ENCODE results near the gene STX8. TPM values are rescaled to one million over a fixed set of nuclear protein-coding genes. Genes with fewer than 3 reads are reported as not detected.

The STX8 gene
- total RNA-seq, 2 experiments from 2014 or later = 50.8 to 59.9 TPM

- no peak for DNase-seq
- H3K4me1 Mint-ChIP-seq = no peaks in the 10 kb centered on the region
- no peak overlapping the region for H3K27ac Mint-ChIP-seq
- no peaks in the 10 kb centered on the region for H3K27me3 Mint-ChIP-seq
- peaks cover 37% of the 10 kb centered on the region for H3K36me3 Mint-ChIP-seq
- peaks cover 4% of the 10 kb centered on the region for H3K9me3 Mint-ChIP-seq
- no peak overlapping the region for H3K4me3 Mint-ChIP-seq
Observed at GRCh38 chr17:9421525-9421924, 154.1 kb downstream of the STX8 start.

GRCh38 chr17:9419932-9420453, 155.6 kb downstream of the STX8 start:
- no peak overlapping the region for H3K4me3 Mint-ChIP-seq
- H3K36me3 Mint-ChIP-seq = peaks cover 37% of the 10 kb centered on the region
- H3K9me3 Mint-ChIP-seq = peaks cover 4% of the 10 kb centered on the region
- DNase-seq = no peak
- H3K4me1 Mint-ChIP-seq = no peaks in the 10 kb centered on the region
- H3K27ac Mint-ChIP-seq = no peak overlapping the region
- H3K27me3 Mint-ChIP-seq = no peaks in the 10 kb centered on the region

- no peak for DNase-seq
- Mint-ChIP-seq H3K4me3 (no peak overlapping the region), H3K27ac (no peak overlapping the region), H3K4me1 (no peaks in the 10 kb centered on the region), H3K36me3 (peaks cover 7% of the 10 kb centered on the region), H3K27me3 (no peaks in the 10 kb centered on the region), H3K9me3 (peaks cover 2% of the 10 kb centered on the region)
Observed at GRCh38 chr17:9414471-9414870, 161.1 kb downstream of the STX8 start.

- Mint-ChIP-seq H3K9me3 (no peaks in the 10 kb centered on the region), H3K4me3 (no peak overlapping the region), H3K27ac (no peak overlapping the region), H3K4me1 (no peaks in the 10 kb centered on the region), H3K36me3 (peaks cover 2% of the 10 kb centered on the region), H3K27me3 (no peaks in the 10 kb centered on the region)
- DNase-seq = no peak
Observed at GRCh38 chr17:9410737-9411136, 164.9 kb downstream of the STX8 start.

GRCh38 chr17:9410301-9410700, 165.3 kb downstream of the STX8 start:
- H3K27ac Mint-ChIP-seq = no peak overlapping the region
- DNase-seq = no peak
- no peaks in the 10 kb centered on the region for H3K4me1 Mint-ChIP-seq
- no peak overlapping the region for H3K4me3 Mint-ChIP-seq
- H3K36me3 Mint-ChIP-seq = peaks cover 2% of the 10 kb centered on the region
- H3K27me3 Mint-ChIP-seq = no peaks in the 10 kb centered on the region
- H3K9me3 Mint-ChIP-seq = no peaks in the 10 kb centered on the region

GRCh38 chr17:9409878-9410277, 165.7 kb downstream of the STX8 start:
- no peaks in the 10 kb centered on the region for H3K27me3 Mint-ChIP-seq
- no peaks in the 10 kb centered on the region for H3K9me3 Mint-ChIP-seq
- H3K27ac Mint-ChIP-seq = no peak overlapping the region
- H3K4me1 Mint-ChIP-seq = no peaks in the 10 kb centered on the region
- no peak overlapping the region for H3K4me3 Mint-ChIP-seq
- no peak for DNase-seq
- H3K36me3 Mint-ChIP-seq = peaks cover 4% of the 10 kb centered on the region

- Mint-ChIP-seq H3K4me3 (no peak overlapping the region), H3K4me1 (no peaks in the 10 kb centered on the region), H3K9me3 (no peaks in the 10 kb centered on the region), H3K27ac (no peak overlapping the region), H3K36me3 (peaks cover 5% of the 10 kb centered on the region), H3K27me3 (no peaks in the 10 kb centered on the region)
- no peak for DNase-seq
Observed at GRCh38 chr17:9408868-9409829, 166.5 kb downstream of the STX8 start.

- H3K4me3 Mint-ChIP-seq = no peak overlapping the region
- no peak for DNase-seq
- H3K27ac Mint-ChIP-seq = no peak overlapping the region
- H3K36me3 Mint-ChIP-seq = peaks cover 3% of the 10 kb centered on the region
- no peaks in the 10 kb centered on the region for H3K9me3 Mint-ChIP-seq
- H3K27me3 Mint-ChIP-seq = no peaks in the 10 kb centered on the region
- H3K4me1 Mint-ChIP-seq = no peaks in the 10 kb centered on the region
Observed at GRCh38 chr17:9408381-9408780, 167.2 kb downstream of the STX8 start.

- Mint-ChIP-seq H3K36me3 (peaks cover 3% of the 10 kb centered on the region), H3K27ac (no peak overlapping the region), H3K4me3 (no peak overlapping the region), H3K4me1 (no peaks in the 10 kb centered on the region), H3K27me3 (no peaks in the 10 kb centered on the region), H3K9me3 (no peaks in the 10 kb centered on the region)
- DNase-seq = no peak
Observed at GRCh38 chr17:9406046-9406606, 169.5 kb downstream of the STX8 start.

- no peak overlapping the region for H3K27ac Mint-ChIP-seq
- H3K4me3 Mint-ChIP-seq = no peak overlapping the region
- no peaks in the 10 kb centered on the region for H3K9me3 Mint-ChIP-seq
- H3K27me3 Mint-ChIP-seq = no peaks in the 10 kb centered on the region
- DNase-seq = no peak
- H3K4me1 Mint-ChIP-seq = no peaks in the 10 kb centered on the region
- H3K36me3 Mint-ChIP-seq = peaks cover 10% of the 10 kb centered on the region
Observed at GRCh38 chr17:9403257-9403656, 172.4 kb downstream of the STX8 start.

- Mint-ChIP-seq H3K36me3 (peaks cover 10% of the 10 kb centered on the region), H3K4me3 (no peak overlapping the region), H3K9me3 (no peaks in the 10 kb centered on the region), H3K27me3 (no peaks in the 10 kb centered on the region), H3K4me1 (no peaks in the 10 kb centered on the region), H3K27ac (no peak overlapping the region)
- peak; percentile 8 for DNase-seq
Observed at GRCh38 chr17:9402590-9403199, 172.9 kb downstream of the STX8 start.

- Mint-ChIP-seq H3K9me3 (no peaks in the 10 kb centered on the region), H3K27ac (no peak overlapping the region)
Observed at GRCh38 chr17:9401434-9401833, 174.2 kb downstream of the STX8 start.

GRCh38 chr17:9389111-9389527, 186.5 kb downstream of the STX8 start:
- no peaks in the 10 kb centered on the region for H3K27me3 Mint-ChIP-seq
- DNase-seq = peak; percentile 42
- peaks cover 12% of the 10 kb centered on the region for H3K9me3 Mint-ChIP-seq
- H3K27ac Mint-ChIP-seq = peak overlapping the region; percentile 34
- H3K36me3 Mint-ChIP-seq = peaks cover 33% of the 10 kb centered on the region
- no peak overlapping the region for H3K4me3 Mint-ChIP-seq
- H3K4me1 Mint-ChIP-seq = peaks cover 8% of the 10 kb centered on the region

More at GRCh38 chr17:9401434-9401833, 174.2 kb downstream of the STX8 start:
- Mint-ChIP-seq H3K4me3 (no peak overlapping the region), H3K27me3 (no peaks in the 10 kb centered on the region), H3K4me1 (no peaks in the 10 kb centered on the region), H3K36me3 (peaks cover 14% of the 10 kb centered on the region)
- DNase-seq = no peak

GRCh38 chr17:9386401-9386800, 189.2 kb downstream of the STX8 start:
- Mint-ChIP-seq H3K27ac (no peak overlapping the region), H3K4me1 (peaks cover 8% of the 10 kb centered on the region), H3K4me3 (no peak overlapping the region), H3K27me3 (no peaks in the 10 kb centered on the region), H3K36me3 (peaks cover 9% of the 10 kb centered on the region), H3K9me3 (no peaks in the 10 kb centered on the region)
- no peak for DNase-seq

GRCh38 chr17:9383826-9384225, 191.8 kb downstream of the STX8 start:
- no peaks in the 10 kb centered on the region for H3K9me3 Mint-ChIP-seq

More at GRCh38 chr17:9383826-9384225, 191.8 kb downstream of the STX8 start:
- no peak for DNase-seq
- no peaks in the 10 kb centered on the region for H3K27me3 Mint-ChIP-seq
- peaks cover 6% of the 10 kb centered on the region for H3K36me3 Mint-ChIP-seq
- peaks cover 2% of the 10 kb centered on the region for H3K4me1 Mint-ChIP-seq
- H3K4me3 Mint-ChIP-seq = no peak overlapping the region
- H3K27ac Mint-ChIP-seq = no peak overlapping the region

All from activated naive CD8-positive, alpha-beta T cell treated with anti-CD3 and anti-CD28 coated beads for 36 hours (primary cell).